ENCODE results near the gene KCNK3. TPM values are rescaled to one million over a fixed set of nuclear protein-coding genes. Genes with fewer than 3 reads are reported as not detected.

KCNK3 gene
- total RNA-seq, 1 experiment from 2014 or later, result 0.09 TPM

DNA sequence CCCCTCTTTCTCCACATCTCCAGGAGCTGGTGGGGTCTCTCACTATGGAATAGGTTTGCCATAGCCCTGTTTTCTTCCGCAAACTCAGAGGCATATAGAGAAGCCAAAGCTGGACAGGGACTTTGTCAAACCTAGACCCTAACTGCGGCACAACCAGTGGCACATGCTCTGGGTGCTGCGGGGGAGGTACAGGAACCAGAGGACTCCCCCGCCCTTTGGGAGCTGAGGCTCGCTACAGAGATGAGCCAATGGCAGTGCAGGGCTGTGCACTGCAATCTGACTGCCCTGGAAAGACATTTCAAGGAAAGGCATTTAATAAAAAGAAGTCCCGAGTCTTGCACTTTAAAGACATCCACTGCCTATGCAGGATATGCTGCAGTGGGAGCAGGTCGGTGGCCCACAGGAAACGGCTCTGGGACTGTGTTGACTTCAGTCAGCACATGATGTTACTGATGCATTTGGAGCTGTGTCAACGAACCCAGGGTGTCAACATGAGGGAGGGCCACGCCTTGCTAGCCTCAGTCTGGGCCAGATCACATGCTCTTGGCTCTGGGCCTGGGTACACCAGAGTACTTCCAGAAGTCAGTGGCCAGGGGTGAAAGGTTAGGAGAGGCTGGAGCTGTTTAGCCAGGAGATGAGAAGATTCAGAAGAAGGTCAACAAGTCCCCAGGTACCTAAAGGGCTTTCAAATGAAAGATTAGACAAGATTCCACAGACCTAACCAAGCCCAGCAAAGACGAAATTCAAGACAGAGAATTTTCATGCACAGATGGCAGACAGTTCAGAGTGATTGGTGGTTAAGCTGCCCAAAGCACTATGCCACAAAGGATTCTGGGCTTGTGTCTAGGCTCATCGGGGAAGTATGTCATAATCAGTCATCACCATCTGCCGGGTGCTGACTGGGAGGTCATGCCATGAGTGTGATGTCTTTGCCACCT, 79.8 kb downstream of the KCNK3 start:
- Histone ChIP-seq H3K9me3 (ENCODE audit: control insufficient read depth, low read depth, low read length) (no peaks in the 10 kb centered on the region), H2AK5ac (ENCODE audit: insufficient read length, low read length) (no peak overlapping the region), H3K27ac (ENCODE audit: insufficient read length, low read depth, low read length) (no peak overlapping the region), H3K79me1 (ENCODE audit: insufficient read depth, low read depth, low read length, poor library complexity, severe bottlenecking) (no peaks in the 10 kb centered on the region), H4K5ac (ENCODE audit: insufficient read length, low read depth, low read length) (no peak overlapping the region), H3K9ac (ENCODE audit: extremely low read depth, insufficient read length, low read length) (no peak overlapping the region), H2BK20ac (ENCODE audit: low read depth, low read length, poor library complexity, severe bottlenecking) (no peak overlapping the region), H3K23me2 (ENCODE audit: insufficient read length, low read depth, low read length, poor library complexity, severe bottlenecking) (no peaks in the 10 kb centered on the region), H3K27me3 (ENCODE audit: insufficient read depth, low read length) (no peaks in the 10 kb centered on the region), H2BK5ac (ENCODE audit: insufficient read length, low read length) (no peak overlapping the region), H2AFZ (ENCODE audit: low read length) (no peak overlapping the region), H3T11ph (ENCODE audit: low read length) (no peak overlapping the region), H2BK12ac (ENCODE audit: insufficient read length, low read depth, low read length) (no peak overlapping the region), H3K14ac (ENCODE audit: insufficient read depth, low read length) (no peak overlapping the region), H3K18ac (ENCODE audit: insufficient read length, low read depth, low read length) (no peak overlapping the region), H3K23ac (ENCODE audit: insufficient read length, low read depth, low read length) (no peak overlapping the region), H4K8ac (replicated peaks; ENCODE audit: insufficient read length, low read depth, low read length) (no peak overlapping the region), H3K56ac (ENCODE audit: insufficient read length, low read depth, low read length) (no peak overlapping the region), H3K4me1 (ENCODE audit: insufficient read depth, low read length) (no peaks in the 10 kb centered on the region), H2BK15ac (ENCODE audit: low read depth, low read length) (no peak overlapping the region), H4K20me1 (ENCODE audit: control insufficient read depth, insufficient read depth, insufficient read length) (no peaks in the 10 kb centered on the region), H2BK120ac (ENCODE audit: low read depth, low read length, poor library complexity, severe bottlenecking) (no peak overlapping the region), H3K79me2 (ENCODE audit: insufficient read depth, low read length) (no peaks in the 10 kb centered on the region), H3K4me2 (ENCODE audit: insufficient read depth, insufficient read length, low read length) (no peak overlapping the region), H4K91ac (ENCODE audit: insufficient read length, low read depth, low read length) (no peak overlapping the region), H3K4ac (ENCODE audit: low read depth, low read length) (no peak overlapping the region)
- H3K9me3 Mint-ChIP-seq, result no peaks in the 10 kb centered on the region
- peak overlapping the region in 1 of 3 experiments; percentile 25; a peak in 1 of 7 replicates for H3K27ac Mint-ChIP-seq
- DNase-seq, result no peak
- TF ChIP-seq, protein P1, sequence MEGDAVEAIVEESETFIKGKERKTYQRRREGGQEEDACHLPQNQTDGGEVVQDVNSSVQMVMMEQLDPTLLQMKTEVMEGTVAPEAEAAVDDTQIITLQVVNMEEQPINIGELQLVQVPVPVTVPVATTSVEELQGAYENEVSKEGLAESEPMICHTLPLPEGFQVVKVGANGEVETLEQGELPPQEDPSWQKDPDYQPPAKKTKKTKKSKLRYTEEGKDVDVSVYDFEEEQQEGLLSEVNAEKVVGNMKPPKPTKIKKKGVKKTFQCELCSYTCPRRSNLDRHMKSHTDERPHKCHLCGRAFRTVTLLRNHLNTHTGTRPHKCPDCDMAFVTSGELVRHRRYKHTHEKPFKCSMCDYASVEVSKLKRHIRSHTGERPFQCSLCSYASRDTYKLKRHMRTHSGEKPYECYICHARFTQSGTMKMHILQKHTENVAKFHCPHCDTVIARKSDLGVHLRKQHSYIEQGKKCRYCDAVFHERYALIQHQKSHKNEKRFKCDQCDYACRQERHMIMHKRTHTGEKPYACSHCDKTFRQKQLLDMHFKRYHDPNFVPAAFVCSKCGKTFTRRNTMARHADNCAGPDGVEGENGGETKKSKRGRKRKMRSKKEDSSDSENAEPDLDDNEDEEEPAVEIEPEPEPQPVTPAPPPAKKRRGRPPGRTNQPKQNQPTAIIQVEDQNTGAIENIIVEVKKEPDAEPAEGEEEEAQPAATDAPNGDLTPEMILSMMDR (conservative IDR thresholded peaks at IDR 0.05), result no peak
- H3K4me3 Mint-ChIP-seq, result no peak overlapping the region
- peaks cover 2 to 18% (median 11%) of the 10 kb centered on the region in 3 experiments; a peak in 5 of 7 replicates for H3K36me3 Mint-ChIP-seq (ENCODE audit: insufficient read depth in 1 of 3, low read depth in 3 of 3)
- H3K4me1 Mint-ChIP-seq, result peaks cover 2 to 5% of the 10 kb centered on the region in 2 experiments
- no peaks in the 10 kb centered on the region for H3K27me3 Mint-ChIP-seq (ENCODE audit: low read depth)
- WGBS (ENCODE audit: extremely low coverage, insufficient read length, low lambda C conversion rate), result no CpG with 5 or more reads among the region's 13 CpGs

All from H9 (cell line).